ENCODE measurements around the gene ZNF141.
"Not testable (repeated sequence)": the region's sequence is repeated elsewhere in the genome, so short reads cannot be mapped to it uniquely, and the experiment has no call there.

Gene ZNF141

DNA sequence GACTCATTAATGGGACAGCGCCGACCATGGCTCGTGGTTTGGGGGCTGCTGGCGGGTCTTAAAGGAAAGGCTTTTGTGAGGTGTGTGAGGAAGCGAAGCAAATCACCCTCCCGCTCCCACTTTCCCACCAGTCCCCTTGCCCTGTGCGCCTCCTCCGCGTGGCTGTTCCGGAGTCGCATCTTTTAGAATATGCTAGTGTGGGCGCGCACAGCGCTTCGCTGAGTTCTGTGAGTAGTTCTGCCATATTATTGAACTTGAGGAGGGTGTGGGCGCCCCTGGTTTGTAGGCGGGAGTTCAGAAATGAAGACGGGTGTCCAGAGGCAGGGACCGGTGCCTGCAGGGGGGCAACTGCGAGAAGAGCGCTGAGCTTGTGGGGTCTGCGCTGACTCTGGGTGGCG lies 49.1 kb downstream of the ZNF141 start:
- TF ChIP-seq SUZ12 (IDR thresholded peaks at IDR 0.05; ENCODE audit: extremely low read depth, insufficient read depth, insufficient read length), result no peak
- TF ChIP-seq ZNF274 (IDR thresholded peaks at IDR 0.05; ENCODE audit: low read depth, low read length), result no peak
- no peak for TF ChIP-seq YY1 (IDR thresholded peaks at IDR 0.05; ENCODE audit: insufficient read depth, insufficient read length)
- Histone ChIP-seq H3K9me3 (ENCODE audit: insufficient read depth, low read length) (peaks cover 63% of the 10 kb centered on the region), H3K9ac (ENCODE audit: insufficient read length, low read depth) (peak overlapping the region; percentile 94), H3K27me3 (ENCODE audit: insufficient read depth, insufficient read length) (peaks cover 3% of the 10 kb centered on the region), H3K36me3 (ENCODE audit: insufficient read depth, insufficient read length, low read length) (peaks cover 18% of the 10 kb centered on the region), H3K4me3 (ENCODE audit: insufficient read length, low read depth) (peak overlapping the region; percentile 90), H3K4me1 (ENCODE audit: insufficient read depth, insufficient read length) (no peaks in the 10 kb centered on the region)
- DNase-seq (ENCODE audit: low read depth, low spot score), result peak; percentile 6

- Histone ChIP-seq H3K36me3 (ENCODE audit: insufficient read depth, insufficient read length, low read length) (peaks cover 2% of the 10 kb centered on the region), H3K9ac (ENCODE audit: insufficient read length, low read depth) (no peak overlapping the region), H3K9me3 (ENCODE audit: insufficient read depth, low read length) (peaks cover 50% of the 10 kb centered on the region), H3K4me1 (ENCODE audit: insufficient read depth, insufficient read length) (no peaks in the 10 kb centered on the region), H3K27me3 (ENCODE audit: insufficient read depth, insufficient read length) (no peaks in the 10 kb centered on the region), H3K4me3 (ENCODE audit: insufficient read length, low read depth) (no peak overlapping the region)
- no peak for DNase-seq (ENCODE audit: low read depth, low spot score)
- TF ChIP-seq ZNF274 (IDR thresholded peaks at IDR 0.05; ENCODE audit: low read depth, low read length), result no peak
- no peak for TF ChIP-seq YY1 (IDR thresholded peaks at IDR 0.05; ENCODE audit: insufficient read depth, insufficient read length)
- no peak for TF ChIP-seq SUZ12 (IDR thresholded peaks at IDR 0.05; ENCODE audit: extremely low read depth, insufficient read depth, insufficient read length)
Observed at GRCh38 chr4:404006-404405, 66.4 kb downstream of the ZNF141 start.

DNA sequence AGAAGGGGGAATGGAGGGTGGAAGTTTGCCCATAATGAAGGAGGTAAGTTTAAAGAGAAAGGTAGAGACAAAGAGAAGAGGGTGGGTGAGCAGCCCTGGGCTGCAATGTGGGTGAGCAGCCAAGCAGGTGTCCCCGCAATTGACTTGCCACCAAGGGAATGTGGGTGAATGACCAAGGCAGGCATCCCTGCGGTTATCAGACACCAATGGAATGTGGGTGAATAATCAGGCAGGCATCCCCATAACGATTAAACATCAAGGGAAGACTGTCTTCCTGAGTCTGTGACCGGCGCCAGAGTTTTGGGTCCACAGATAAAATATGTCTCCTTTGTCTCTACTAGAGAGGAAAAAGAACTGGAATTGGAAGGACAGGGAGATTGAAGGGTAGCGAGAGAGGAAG lies 70.7 kb downstream of the ZNF141 start:
- H3K9ac ChIP-seq (ENCODE audit: insufficient read length, low read depth); H3K27me3 ChIP-seq (ENCODE audit: insufficient read depth, insufficient read length); H3K36me3 ChIP-seq (ENCODE audit: insufficient read depth, insufficient read length, low read length); H3K4me1 ChIP-seq (ENCODE audit: insufficient read depth, insufficient read length); DNase-seq (ENCODE audit: low read depth, low spot score); H3K4me3 ChIP-seq (ENCODE audit: insufficient read length, low read depth): not testable (repeated sequence)
- peaks cover 41% of the 10 kb centered on the region for H3K9me3 ChIP-seq (ENCODE audit: insufficient read depth, low read length)

GRCh38 chr4:422587-422986 lies 85.0 kb downstream of the ZNF141 start:
- Histone ChIP-seq H3K9me3 (ENCODE audit: insufficient read depth, low read length) (peaks cover 63% of the 10 kb centered on the region), H3K4me3 (ENCODE audit: insufficient read length, low read depth) (no peak overlapping the region), H3K27me3 (ENCODE audit: insufficient read depth, insufficient read length) (no peaks in the 10 kb centered on the region), H3K9ac (ENCODE audit: insufficient read length, low read depth) (no peak overlapping the region), H3K36me3 (ENCODE audit: insufficient read depth, insufficient read length, low read length) (peaks cover 30% of the 10 kb centered on the region), H3K4me1 (ENCODE audit: insufficient read depth, insufficient read length) (no peaks in the 10 kb centered on the region)
- TF ChIP-seq YY1 (IDR thresholded peaks at IDR 0.05; ENCODE audit: insufficient read depth, insufficient read length), result no peak
- TF ChIP-seq ZNF274 (IDR thresholded peaks at IDR 0.05; ENCODE audit: low read depth, low read length), result no peak
- no peak for DNase-seq (ENCODE audit: low read depth, low spot score)
